ENCODE results near the gene KLHL24.
"Not testable (repeated sequence)": the region's sequence is repeated elsewhere in the genome, so short reads cannot be mapped to it uniquely, and the experiment has no call there.

The KLHL24 gene

GRCh38 chr3:183698318-183698751 lies 62.9 kb downstream of the KLHL24 start:
- Histone ChIP-seq H3K9ac (ENCODE audit: low read depth, low read length) (peak overlapping the region; percentile 98), H3K4me3 (ENCODE audit: low read length) (peak overlapping the region; percentile 81), H3K27me3 (ENCODE audit: insufficient read depth, low read length) (no peaks in the 10 kb centered on the region), H3K27ac (ENCODE audit: low read length) (peak overlapping the region; percentile 96), H3K9me3 (ENCODE audit: insufficient read depth, low read depth, low read length) (no peaks in the 10 kb centered on the region), H3K4me1 (ENCODE audit: insufficient read depth, low read length) (peaks cover 6% of the 10 kb centered on the region), H3K36me3 (ENCODE audit: insufficient read depth, low read depth, low read length) (peaks cover 7% of the 10 kb centered on the region)

GRCh38 chr3:183698756-183699155 lies 63.3 kb downstream of the KLHL24 start:
- H3K4me3 ChIP-seq (ENCODE audit: low read length), result peak overlapping the region; percentile 81
- H3K36me3 ChIP-seq (ENCODE audit: insufficient read depth, low read depth, low read length), result peaks cover 7% of the 10 kb centered on the region
- no peaks in the 10 kb centered on the region for H3K27me3 ChIP-seq (ENCODE audit: insufficient read depth, low read length)
- no peaks in the 10 kb centered on the region for H3K9me3 ChIP-seq (ENCODE audit: insufficient read depth, low read depth, low read length)
- H3K27ac ChIP-seq (ENCODE audit: low read length), result no peak overlapping the region
- H3K4me1 ChIP-seq (ENCODE audit: insufficient read depth, low read length), result peaks cover 6% of the 10 kb centered on the region
- H3K9ac ChIP-seq (ENCODE audit: low read depth, low read length), result peak overlapping the region; percentile 98

DNA sequence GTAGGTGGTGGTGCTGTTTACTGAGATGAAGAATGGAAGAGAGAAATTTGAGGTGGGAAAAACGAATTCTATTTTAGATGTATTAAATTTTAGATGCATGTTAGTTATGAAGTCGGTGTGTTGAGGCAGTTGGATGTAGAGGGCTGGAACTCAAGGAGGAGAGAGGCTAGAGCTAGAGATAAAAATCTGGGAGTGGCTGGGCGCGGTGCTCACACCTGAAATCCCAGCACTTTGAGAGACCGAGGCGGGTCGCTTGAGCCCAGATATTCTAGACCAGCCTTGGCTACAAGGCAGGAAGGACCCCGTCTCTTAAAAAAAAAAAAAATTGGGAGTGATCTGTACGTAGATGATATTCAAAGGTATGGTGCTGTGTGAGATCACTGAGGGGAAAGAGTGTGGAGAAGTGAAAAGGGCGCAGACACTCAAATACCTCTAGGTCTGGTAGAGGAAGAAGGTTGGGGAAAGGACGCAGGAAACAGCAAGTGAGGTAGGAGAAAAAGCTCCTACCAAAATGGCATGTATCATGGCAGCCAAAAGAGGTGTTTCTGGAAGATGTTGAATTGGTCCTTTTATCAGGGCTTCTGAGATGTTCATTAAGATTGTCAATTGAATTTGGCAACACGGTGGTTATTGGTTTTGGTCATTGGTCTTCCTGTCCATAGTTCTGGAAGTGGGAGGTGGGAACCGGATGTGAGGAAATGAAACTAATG lies 64.0 kb downstream of the KLHL24 start:
- peak overlapping the region; percentile 98; the same call in 1 of the 2 replicates for H3K9ac ChIP-seq (ENCODE audit: low read depth, low read length)
- H3K4me3 ChIP-seq (ENCODE audit: low read length), result peak overlapping the region; percentile 81
- H3K27ac ChIP-seq (ENCODE audit: low read length), result no peak overlapping the region
- H3K4me1 ChIP-seq (ENCODE audit: insufficient read depth, low read length), result peaks cover 6% of the 10 kb centered on the region
- H3K27me3 ChIP-seq (ENCODE audit: insufficient read depth, low read length), result no peaks in the 10 kb centered on the region
- H3K36me3 ChIP-seq (ENCODE audit: insufficient read depth, low read depth, low read length), result peaks cover 7% of the 10 kb centered on the region
- no peaks in the 10 kb centered on the region for H3K9me3 ChIP-seq (ENCODE audit: insufficient read depth, low read depth, low read length)

- Histone ChIP-seq H3K27ac (ENCODE audit: low read length) (peak overlapping the region; percentile 35), H3K4me3 (ENCODE audit: low read length) (peak overlapping the region; percentile 30; the same call in 1 of the 2 replicates), H3K4me1 (ENCODE audit: insufficient read depth, low read length) (peaks cover 6% of the 10 kb centered on the region), H3K27me3 (ENCODE audit: insufficient read depth, low read length) (no peaks in the 10 kb centered on the region), H3K9me3 (ENCODE audit: insufficient read depth, low read depth, low read length) (no peaks in the 10 kb centered on the region), H3K36me3 (ENCODE audit: insufficient read depth, low read depth, low read length) (peaks cover 7% of the 10 kb centered on the region), H3K9ac (ENCODE audit: low read depth, low read length) (no peak overlapping the region)
Observed at GRCh38 chr3:183701744-183702143, 66.3 kb downstream of the KLHL24 start.

DNA sequence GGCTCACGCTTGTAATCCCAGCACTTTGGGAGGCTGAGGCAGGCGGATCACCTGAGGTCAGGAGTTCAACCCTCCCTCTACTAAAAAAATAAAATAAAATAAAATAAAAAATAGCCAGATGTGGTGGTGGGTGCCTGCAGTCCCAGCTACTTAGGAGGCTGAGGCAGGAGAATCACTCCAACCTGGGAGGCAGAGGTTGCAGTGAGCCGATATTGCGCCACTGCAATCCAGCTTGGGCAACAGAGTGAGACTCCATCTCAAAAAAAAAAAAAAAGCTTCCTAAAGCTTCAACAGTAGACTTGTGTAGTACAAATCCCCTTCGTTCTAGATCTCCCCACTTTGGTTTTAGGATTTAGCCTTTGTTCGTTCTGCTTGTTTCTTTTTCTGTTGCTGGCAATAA lies 68.5 kb downstream of the KLHL24 start:
- H3K27ac ChIP-seq (ENCODE audit: low read length); H3K36me3 ChIP-seq (ENCODE audit: insufficient read depth, low read depth, low read length); H3K4me3 ChIP-seq (ENCODE audit: low read length); H3K9me3 ChIP-seq (ENCODE audit: insufficient read depth, low read depth, low read length); H3K9ac ChIP-seq (ENCODE audit: low read depth, low read length); H3K27me3 ChIP-seq (ENCODE audit: insufficient read depth, low read length); H3K4me1 ChIP-seq (ENCODE audit: insufficient read depth, low read length): not testable (repeated sequence)

DNA sequence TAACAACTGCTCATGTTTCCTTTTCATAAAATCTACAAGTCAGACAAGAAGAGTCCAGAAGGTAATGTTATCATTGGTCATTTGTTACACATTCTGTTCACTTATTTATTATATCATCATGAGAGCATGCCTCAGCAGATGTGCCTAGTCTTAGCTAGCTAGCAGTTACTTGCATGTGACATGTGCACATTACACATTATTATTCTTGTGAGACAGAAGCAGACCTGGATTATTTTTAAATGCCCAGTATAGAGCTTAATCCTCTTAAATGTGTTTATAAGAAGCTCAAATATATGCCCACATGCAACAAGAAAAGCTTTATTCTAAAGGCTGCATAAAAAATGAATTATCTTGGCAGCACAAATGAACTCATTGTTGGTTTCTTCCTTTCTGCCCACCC lies 74.8 kb downstream of the KLHL24 start:
- H3K36me3 ChIP-seq (ENCODE audit: insufficient read depth, low read depth, low read length), result peaks cover 7% of the 10 kb centered on the region; the same call in 1 of the 2 replicates
- no peaks in the 10 kb centered on the region for H3K9me3 ChIP-seq (ENCODE audit: insufficient read depth, low read depth, low read length)
- H3K4me1 ChIP-seq (ENCODE audit: insufficient read depth, low read length), result no peaks in the 10 kb centered on the region
- H3K27ac ChIP-seq (ENCODE audit: low read length), result no peak overlapping the region
- no peaks in the 10 kb centered on the region for H3K27me3 ChIP-seq (ENCODE audit: insufficient read depth, low read length)
- no peak overlapping the region for H3K9ac ChIP-seq (ENCODE audit: low read depth, low read length)
- no peak overlapping the region for H3K4me3 ChIP-seq (ENCODE audit: low read length)

- Histone ChIP-seq H3K9ac (ENCODE audit: low read depth, low read length) (no peak overlapping the region), H3K27me3 (ENCODE audit: insufficient read depth, low read length) (no peaks in the 10 kb centered on the region), H3K27ac (ENCODE audit: low read length) (no peak overlapping the region), H3K9me3 (ENCODE audit: insufficient read depth, low read depth, low read length) (no peaks in the 10 kb centered on the region), H3K4me1 (ENCODE audit: insufficient read depth, low read length) (no peaks in the 10 kb centered on the region), H3K4me3 (ENCODE audit: low read length) (no peak overlapping the region), H3K36me3 (ENCODE audit: insufficient read depth, low read depth, low read length) (peaks cover 18% of the 10 kb centered on the region; the same call in 1 of the 2 replicates)
Observed at GRCh38 chr3:183711516-183711915, 76.1 kb downstream of the KLHL24 start.

DNA sequence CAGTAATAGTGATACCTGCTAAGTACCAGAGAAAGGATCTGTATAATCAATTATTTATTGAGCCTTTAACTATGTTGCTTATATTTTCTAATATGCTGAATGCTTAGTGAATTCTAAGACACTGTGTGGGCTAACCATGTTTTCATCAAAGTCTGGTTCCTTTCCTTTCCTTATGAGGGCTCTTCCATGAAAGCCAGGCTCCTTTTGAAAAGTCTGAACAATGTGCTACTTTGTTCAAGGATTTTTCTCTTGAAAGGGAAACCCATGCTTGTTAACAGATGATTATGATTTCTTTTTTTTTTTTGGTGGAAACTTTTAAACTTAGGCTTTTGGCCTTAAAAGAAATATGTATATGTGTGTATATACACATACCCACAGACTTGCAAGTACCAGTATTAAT lies 79.2 kb downstream of the KLHL24 start:
- peaks cover 49% of the 10 kb centered on the region for H3K36me3 ChIP-seq (ENCODE audit: insufficient read depth, low read depth, low read length)
- H3K27ac ChIP-seq (ENCODE audit: low read length), result no peak overlapping the region
- no peaks in the 10 kb centered on the region for H3K9me3 ChIP-seq (ENCODE audit: insufficient read depth, low read depth, low read length)
- H3K4me3 ChIP-seq (ENCODE audit: low read length), result no peak overlapping the region
- H3K27me3 ChIP-seq (ENCODE audit: insufficient read depth, low read length), result no peaks in the 10 kb centered on the region
- H3K4me1 ChIP-seq (ENCODE audit: insufficient read depth, low read length), result no peaks in the 10 kb centered on the region
- no peak overlapping the region for H3K9ac ChIP-seq (ENCODE audit: low read depth, low read length)

DNA sequence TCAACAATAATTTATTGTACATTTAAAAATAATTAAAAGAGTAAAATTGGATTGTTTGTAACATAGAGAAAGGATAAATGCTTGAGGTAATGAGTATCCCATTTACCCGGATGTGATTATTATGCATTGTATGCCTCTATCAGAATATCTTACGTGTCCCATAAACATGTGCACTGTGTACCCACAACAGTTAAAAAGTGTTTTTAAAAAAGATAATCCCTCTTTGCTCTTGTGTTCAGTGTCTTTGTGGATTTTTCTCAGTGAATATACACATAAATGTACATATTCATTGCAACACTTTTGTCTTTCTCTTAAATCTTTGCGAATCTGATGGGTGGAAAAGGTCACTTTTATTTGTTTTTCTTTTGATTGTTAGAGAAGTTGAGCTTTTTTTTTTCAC lies 82.6 kb downstream of the KLHL24 start:
- no peaks in the 10 kb centered on the region for H3K4me1 ChIP-seq (ENCODE audit: insufficient read depth, low read length)
- peaks cover 78% of the 10 kb centered on the region for H3K36me3 ChIP-seq (ENCODE audit: insufficient read depth, low read depth, low read length)

DNA sequence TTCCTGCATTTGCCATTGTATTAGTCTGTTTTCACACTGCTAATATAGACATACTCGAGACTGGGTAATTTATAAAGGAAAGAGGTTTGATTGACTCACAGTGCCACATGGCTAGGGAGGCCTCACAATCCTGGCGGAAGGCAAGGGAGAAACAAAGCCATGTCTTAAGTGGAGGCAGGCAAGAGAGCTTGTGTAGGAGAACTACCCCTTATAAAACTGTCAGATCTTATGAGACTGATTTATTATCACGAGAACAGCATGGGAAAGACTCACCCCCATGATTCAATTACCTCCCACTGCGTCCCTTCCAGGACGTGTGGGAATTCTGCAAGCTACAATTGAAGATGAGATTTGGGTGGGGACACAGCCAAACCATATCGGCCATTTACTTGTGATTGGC lies 90.0 kb downstream of the KLHL24 start:
- Histone ChIP-seq H3K9me3 (ENCODE audit: insufficient read depth, low read depth, low read length) (no peaks in the 10 kb centered on the region), H3K27me3 (ENCODE audit: insufficient read depth, low read length) (no peaks in the 10 kb centered on the region), H3K27ac (ENCODE audit: low read length) (no peak overlapping the region), H3K4me1 (ENCODE audit: insufficient read depth, low read length) (no peaks in the 10 kb centered on the region), H3K9ac (ENCODE audit: low read depth, low read length) (no peak overlapping the region), H3K4me3 (ENCODE audit: low read length) (no peak overlapping the region), H3K36me3 (ENCODE audit: insufficient read depth, low read depth, low read length) (peaks cover 97% of the 10 kb centered on the region)

More for the DNA sequence above, 82.6 kb downstream of the KLHL24 start:
- no peaks in the 10 kb centered on the region for H3K27me3 ChIP-seq (ENCODE audit: insufficient read depth, low read length)
- no peak overlapping the region for H3K4me3 ChIP-seq (ENCODE audit: low read length)
- H3K27ac ChIP-seq (ENCODE audit: low read length), result no peak overlapping the region
- H3K9me3 ChIP-seq (ENCODE audit: insufficient read depth, low read depth, low read length), result no peaks in the 10 kb centered on the region
- no peak overlapping the region for H3K9ac ChIP-seq (ENCODE audit: low read depth, low read length)

GRCh38 chr3:183728204-183728603 lies 92.8 kb downstream of the KLHL24 start:
- Histone ChIP-seq H3K36me3 (ENCODE audit: insufficient read depth, low read depth, low read length) (peaks cover 90% of the 10 kb centered on the region), H3K27ac (ENCODE audit: low read length) (no peak overlapping the region), H3K9ac (ENCODE audit: low read depth, low read length) (no peak overlapping the region), H3K4me1 (ENCODE audit: insufficient read depth, low read length) (no peaks in the 10 kb centered on the region), H3K27me3 (ENCODE audit: insufficient read depth, low read length) (no peaks in the 10 kb centered on the region), H3K4me3 (ENCODE audit: low read length) (no peak overlapping the region), H3K9me3 (ENCODE audit: insufficient read depth, low read depth, low read length) (no peaks in the 10 kb centered on the region)

DNA sequence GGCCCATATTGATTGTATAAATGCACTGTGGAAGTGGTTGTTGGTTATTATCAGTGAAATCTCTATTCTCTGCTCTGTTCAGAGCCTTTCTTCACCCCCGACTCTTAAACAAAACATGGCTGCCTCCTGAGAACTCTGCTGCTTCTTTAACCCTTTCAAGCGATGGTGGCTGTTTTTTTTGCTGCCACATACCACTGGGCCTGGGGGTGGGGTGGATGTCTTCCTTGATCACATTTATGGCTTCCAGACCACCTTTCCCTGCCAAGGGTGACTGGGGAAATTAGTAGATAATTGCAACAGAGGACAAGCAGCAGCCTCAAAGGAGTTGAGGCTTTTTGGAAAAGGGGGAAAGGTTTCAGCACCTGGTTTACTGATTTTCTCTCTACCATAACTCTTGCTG lies 94.9 kb downstream of the KLHL24 start:
- Histone ChIP-seq H3K4me3 (ENCODE audit: low read length) (no peak overlapping the region), H3K9ac (ENCODE audit: low read depth, low read length) (no peak overlapping the region), H3K4me1 (ENCODE audit: insufficient read depth, low read length) (no peaks in the 10 kb centered on the region), H3K9me3 (ENCODE audit: insufficient read depth, low read depth, low read length) (no peaks in the 10 kb centered on the region), H3K36me3 (ENCODE audit: insufficient read depth, low read depth, low read length) (peaks cover 90% of the 10 kb centered on the region), H3K27ac (ENCODE audit: low read length) (no peak overlapping the region), H3K27me3 (ENCODE audit: insufficient read depth, low read length) (no peaks in the 10 kb centered on the region)

Data from iPS-20b (cell line).